Motor neuron (in vitro differentiated cells): Measurements from ENCODE around the gene DLG3. TPM values are rescaled to one million over a fixed set of nuclear protein-coding genes. Genes with fewer than 3 reads are reported as not detected.

Experiments used
- ATAC-seq, 8 experiments: fragments of 200-7000 bp; cut with Tn5 transposase; replicated peaks in 6 of 8; 2 replicates each; pipeline ENCODE4 v1.8.0; 2021; ENCODE audit warnings: mild to moderate bottlenecking in 8 of 8, moderate library complexity in 8 of 8
- H3K27ac ChIP-seq, 2 donors: fragments of 250-450 bp; sonication (Bioruptor Pico); 2 replicates each; pipeline ENCODE4 v1.9.0; 2021; ENCODE audit warnings: antibody characterized with exemption in 2 of 2, mild to moderate bottlenecking in 2 of 2, moderate library complexity in 1 of 2
- H3K4me1 ChIP-seq, 2 donors: fragments of 250-450 bp; sonication (Bioruptor Pico); replicated peaks in 1 of 2; 2 replicates each; pipeline ENCODE4 v1.6.1; 2021; ENCODE audit warnings: antibody characterized with exemption in 2 of 2, mild to moderate bottlenecking in 2 of 2, moderate library complexity in 1 of 2
- H3K4me3 ChIP-seq, 5 donors: fragments of 250-450 bp; sonication (Bioruptor Pico); 2 replicates each; pipeline ENCODE4 v1.9.0; 2021; ENCODE audit warnings: antibody characterized with exemption in 5 of 5, mild to moderate bottlenecking in 5 of 5, moderate library complexity in 4 of 5
- WGBS, 10 experiments: fragments of 450-650 bp; shearing (Covaris generic); methylation state at CpG; one replicate each; pipeline ENCODE4 v1.0.0; 2022; 5-methylcytosine and 5-hydroxymethylcytosine counted together
- in situ Hi-C, 9 experiments: fragments of 400-800 bp; cut with MboI; loops; one replicate each; pipeline ENCODE4 v1.15.0; 2021; ENCODE audit warnings: low sequenced_read_pairs in 9 of 9, low pct_unique_long_range_greater_than_20kb in 2 of 9; ENCODE audit not compliant: unreplicated experiment in 9 of 9
- total RNA-seq, 8 experiments: library from RNA; unstranded; fragments of 300-600 nt; gene quantifications; 2 replicates each; pipeline versions ENCODE4 v1.2.3 to v1.2.4, GENCODE V29; 2022

DLG3 gene
- total RNA-seq, 8 experiments from 2014 or later = 0.61 to 28.7 (median 16.4) TPM

GRCh38 chrX:70442224-70442623 lies 2.4 kb upstream of the DLG3 start:
- in situ Hi-C loops = no loop called here
- WGBS, 10 experiments = 20 to 25% (median 20%) methylated on average over 1 to 5 of the region's 6 CpGs; no CpG with 5 or more reads in 7 of the 10 experiments
- peaks cover 4 to 8% of the 10 kb centered on the region in 2 donors for H3K4me1 ChIP-seq
- H3K27ac ChIP-seq = no peak overlapping the region
- H3K4me3 ChIP-seq = no peak overlapping the region
- no peak for ATAC-seq

GRCh38 chrX:70444946-70445656 lies 466 bp downstream of the DLG3 start:
- peak in 6 of 8 experiments; percentile 12 to 56 (median 53) for ATAC-seq
- in situ Hi-C loops = no loop called here
- H3K27ac ChIP-seq = peak overlapping the region; percentile 28 to 78
- peak overlapping the region; percentile 52 to 95 (median 71) for H3K4me3 ChIP-seq
- WGBS, 10 experiments = no CpG with 5 or more reads among the region's 61 CpGs
- peaks cover 4 to 8% of the 10 kb centered on the region in 2 donors for H3K4me1 ChIP-seq

- no CpG with 5 or more reads among the region's 9 CpGs for WGBS, 10 experiments
- peak overlapping the region; percentile 52 to 95 (median 71) for H3K4me3 ChIP-seq
- ATAC-seq = peak in 3 of 8 experiments; percentile 3 to 19 (median 8)
- H3K4me1 ChIP-seq = peaks cover 4 to 8% of the 10 kb centered on the region in 2 donors
- H3K27ac ChIP-seq = peak overlapping the region in 1 of 2 donors; percentile 45
- in situ Hi-C loops = no loop called here
Observed at GRCh38 chrX:70445951-70446350, 1.3 kb downstream of the DLG3 start.

- in situ Hi-C loops = no loop called here
- no peak for ATAC-seq
- Histone ChIP-seq H3K4me1 (peaks cover 4 to 8% of the 10 kb centered on the region in 2 donors), H3K4me3 (peak overlapping the region; percentile 52 to 95 (median 71)), H3K27ac (no peak overlapping the region)
- WGBS, 10 experiments = 0 to 47% methylated on average over 1 to 8 of the region's 16 CpGs; no CpG with 5 or more reads in 8 of the 10 experiments
Observed at GRCh38 chrX:70446380-70447350, 2.0 kb downstream of the DLG3 start.

- peaks cover 3 to 6% of the 10 kb centered on the region in 2 donors for H3K4me1 ChIP-seq
- H3K4me3 ChIP-seq = no peak overlapping the region
- ATAC-seq = no peak
- WGBS, 10 experiments = no CpG with 5 or more reads among the region's 14 CpGs
- in situ Hi-C loops = no loop called here
- no peak overlapping the region for H3K27ac ChIP-seq
Observed at GRCh38 chrX:70449457-70449966, 4.9 kb downstream of the DLG3 start.

GRCh38 chrX:70452143-70452733 lies 7.6 kb downstream of the DLG3 start:
- in situ Hi-C loops = loop anchor here in 2 of 9 experiments (25.0 kb wide), 2 partner anchors 210 to 510 kb away; no protein-coding TSS in a partner anchor
- WGBS, 10 experiments = 14 to 20% methylated on average over 1 to 7 of the region's 39 CpGs; no CpG with 5 or more reads in 8 of the 10 experiments
- peak in 4 of 8 experiments; percentile 2 to 85 (median 64) for ATAC-seq
- H3K4me1 ChIP-seq = peaks cover 8 to 9% of the 10 kb centered on the region in 2 donors
- no peak overlapping the region for H3K27ac ChIP-seq
- peak overlapping the region; percentile 13 to 43 (median 34) for H3K4me3 ChIP-seq

GRCh38 chrX:70453024-70453618 lies 8.5 kb downstream of the DLG3 start:
- H3K4me3 ChIP-seq = peak overlapping the region in 1 of 5 donors; percentile 43

GRCh38 chrX:70454441-70455365 lies 10.1 kb downstream of the DLG3 start:
- 0 to 29% methylated on average over 1 to 14 of the region's 48 CpGs; no CpG with 5 or more reads in 8 of the 10 experiments for whole genome bisulfite sequencing, 10 experiments
- peak overlapping the region; percentile 44 to 68 (median 52) for H3K4me3 ChIP-seq
- in situ Hi-C loops = loop anchor here in 2 of 9 experiments (25.0 kb wide), 2 partner anchors 208 to 508 kb away; no protein-coding TSS in a partner anchor
- H3K27ac ChIP-seq = peak overlapping the region; percentile 91 to 94
- ATAC-seq = peak; percentile 39 to 93 (median 88)
- H3K4me1 ChIP-seq = peaks cover 8% of the 10 kb centered on the region in 2 donors

More at GRCh38 chrX:70453024-70453618, 8.5 kb downstream of the DLG3 start:
- 20 to 100% (median 55%) methylated on average over 1 to 3 of the region's 5 CpGs; no CpG with 5 or more reads in 7 of the 10 experiments for WGBS, 10 experiments
- Histone ChIP-seq H3K27ac (no peak overlapping the region), H3K4me1 (peaks cover 8% of the 10 kb centered on the region in 2 donors)
- in situ Hi-C loops = loop anchor here in 2 of 9 experiments (25.0 kb wide), 2 partner anchors 209 to 509 kb away; no protein-coding TSS in a partner anchor
- ATAC-seq = no peak

GRCh38 chrX:70455366-70456202 lies 10.9 kb downstream of the DLG3 start:
- peak overlapping the region; percentile 91 to 94 for H3K27ac ChIP-seq
- ATAC-seq = peak in 5 of 8 experiments; percentile 5 to 24 (median 15)
- WGBS, 10 experiments = 0 to 60% (median 34%) methylated on average over 1 to 5 of the region's 32 CpGs; no CpG with 5 or more reads in 6 of the 10 experiments
- peaks cover 8% of the 10 kb centered on the region in 2 donors for H3K4me1 ChIP-seq
- in situ Hi-C loops = loop anchor here in 2 of 9 experiments (25.0 kb wide), 2 partner anchors 207 to 507 kb away; no protein-coding TSS in a partner anchor
- peak overlapping the region; percentile 44 to 68 (median 52) for H3K4me3 ChIP-seq

- in situ Hi-C loops = loop anchor here in 2 of 9 experiments (25.0 kb wide), 2 partner anchors 206 to 506 kb away; no protein-coding TSS in a partner anchor
- H3K4me1 ChIP-seq = peaks cover 8% of the 10 kb centered on the region in 2 donors
- H3K27ac ChIP-seq = no peak overlapping the region
- peak overlapping the region; percentile 44 to 68 (median 52) for H3K4me3 ChIP-seq
- WGBS, 10 experiments = 0 to 25% (median 20%) methylated on average over 1 to 2 of the region's 2 CpGs; no CpG with 5 or more reads in 7 of the 10 experiments
- ATAC-seq = no peak
Observed at GRCh38 chrX:70456256-70456655, 11.6 kb downstream of the DLG3 start.
